GM06990 (cell line): ENCODE measurements around the gene PTCHD1.

Experiments
- DNase-seq: peaks from one replicate; pipeline ENCODE4 v3.0.0-alpha.2; 2011; ENCODE audit not compliant: insufficient read length; ENCODE audit errors: extremely low read depth
- H3K27me3 ChIP-seq: replicated peaks from 2 replicates; pipeline ENCODE4 v1.6.0; 2011; ENCODE audit warnings: low read length; ENCODE audit not compliant: control insufficient read depth, insufficient read depth
- H3K36me3 ChIP-seq: 2 replicates; pipeline ENCODE4 v1.5.1; 2011; ENCODE audit warnings: low read length; ENCODE audit not compliant: control insufficient read depth, insufficient read depth
- H3K4me3 ChIP-seq: replicated peaks from 2 replicates; pipeline ENCODE4 v1.5.1; 2011; ENCODE audit warnings: low read depth, mild to moderate bottlenecking, control low read depth, low read length
- TF ChIP-seq, protein P1 (sequence below): IDR thresholded peaks from 2 replicates; pipeline ENCODE4 v1.5.1; 2011; ENCODE audit warnings: low read length, control low read depth, mild to moderate bottlenecking, inconsistent platforms; ENCODE audit not compliant: insufficient read depth, poor library complexity, severe bottlenecking

PTCHD1 gene

GRCh38 chrX:23365541-23365940 is 30.9 kb downstream of the PTCHD1 start:
- H3K36me3 ChIP-seq: no peaks in the 10 kb centered on the region
- TF ChIP-seq, protein P1, sequence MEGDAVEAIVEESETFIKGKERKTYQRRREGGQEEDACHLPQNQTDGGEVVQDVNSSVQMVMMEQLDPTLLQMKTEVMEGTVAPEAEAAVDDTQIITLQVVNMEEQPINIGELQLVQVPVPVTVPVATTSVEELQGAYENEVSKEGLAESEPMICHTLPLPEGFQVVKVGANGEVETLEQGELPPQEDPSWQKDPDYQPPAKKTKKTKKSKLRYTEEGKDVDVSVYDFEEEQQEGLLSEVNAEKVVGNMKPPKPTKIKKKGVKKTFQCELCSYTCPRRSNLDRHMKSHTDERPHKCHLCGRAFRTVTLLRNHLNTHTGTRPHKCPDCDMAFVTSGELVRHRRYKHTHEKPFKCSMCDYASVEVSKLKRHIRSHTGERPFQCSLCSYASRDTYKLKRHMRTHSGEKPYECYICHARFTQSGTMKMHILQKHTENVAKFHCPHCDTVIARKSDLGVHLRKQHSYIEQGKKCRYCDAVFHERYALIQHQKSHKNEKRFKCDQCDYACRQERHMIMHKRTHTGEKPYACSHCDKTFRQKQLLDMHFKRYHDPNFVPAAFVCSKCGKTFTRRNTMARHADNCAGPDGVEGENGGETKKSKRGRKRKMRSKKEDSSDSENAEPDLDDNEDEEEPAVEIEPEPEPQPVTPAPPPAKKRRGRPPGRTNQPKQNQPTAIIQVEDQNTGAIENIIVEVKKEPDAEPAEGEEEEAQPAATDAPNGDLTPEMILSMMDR: no peak
- DNase-seq: no peak
- H3K4me3 ChIP-seq: no peak overlapping the region
- H3K27me3 ChIP-seq: no peaks in the 10 kb centered on the region

DNA sequence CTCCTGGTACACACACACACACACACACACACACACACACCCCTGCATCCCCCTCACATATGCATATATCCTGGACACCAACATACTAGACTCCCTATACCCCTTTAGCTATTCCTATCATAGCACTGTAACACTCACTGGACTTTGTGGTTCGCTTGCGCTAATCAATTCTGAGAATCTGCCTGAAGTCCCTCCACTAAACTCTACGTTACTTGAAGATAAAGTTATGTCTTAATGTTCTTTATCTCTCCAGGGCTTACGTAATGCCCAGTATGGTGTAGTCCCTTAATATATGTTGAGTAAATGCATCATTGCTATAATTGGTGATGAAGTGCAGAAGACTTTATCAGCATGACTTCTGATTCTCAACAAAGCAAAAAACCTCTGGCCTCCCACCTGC is 32.3 kb downstream of the PTCHD1 start:
- TF ChIP-seq, protein P1: no peak
- no peak overlapping the region for H3K4me3 ChIP-seq
- no peak for DNase-seq
- no peaks in the 10 kb centered on the region for H3K27me3 ChIP-seq
- H3K36me3 ChIP-seq: no peaks in the 10 kb centered on the region

DNA sequence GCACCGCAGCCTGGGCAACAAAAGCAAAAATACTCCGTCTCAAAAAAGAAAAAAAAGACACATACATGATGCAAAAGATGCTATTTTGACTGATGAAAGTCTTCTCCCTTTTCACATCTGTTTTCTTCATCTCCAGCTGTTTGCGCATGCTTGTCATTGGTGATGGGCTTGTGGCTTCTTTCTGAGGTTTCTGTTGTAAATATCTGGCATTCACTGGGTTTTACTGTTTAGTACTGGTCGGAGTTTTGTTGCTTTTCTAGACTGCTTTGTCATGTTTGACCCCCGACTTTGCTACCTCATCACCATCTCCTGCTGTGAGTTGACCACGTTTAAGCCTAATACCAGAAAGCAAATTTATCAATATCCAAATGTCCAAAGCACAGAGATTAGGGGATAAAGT is 34.4 kb downstream of the PTCHD1 start:
- no peaks in the 10 kb centered on the region for H3K27me3 ChIP-seq
- H3K36me3 ChIP-seq: no peaks in the 10 kb centered on the region
- DNase-seq: no peak
- H3K4me3 ChIP-seq: no peak overlapping the region
- TF ChIP-seq, protein P1: no peak

DNA sequence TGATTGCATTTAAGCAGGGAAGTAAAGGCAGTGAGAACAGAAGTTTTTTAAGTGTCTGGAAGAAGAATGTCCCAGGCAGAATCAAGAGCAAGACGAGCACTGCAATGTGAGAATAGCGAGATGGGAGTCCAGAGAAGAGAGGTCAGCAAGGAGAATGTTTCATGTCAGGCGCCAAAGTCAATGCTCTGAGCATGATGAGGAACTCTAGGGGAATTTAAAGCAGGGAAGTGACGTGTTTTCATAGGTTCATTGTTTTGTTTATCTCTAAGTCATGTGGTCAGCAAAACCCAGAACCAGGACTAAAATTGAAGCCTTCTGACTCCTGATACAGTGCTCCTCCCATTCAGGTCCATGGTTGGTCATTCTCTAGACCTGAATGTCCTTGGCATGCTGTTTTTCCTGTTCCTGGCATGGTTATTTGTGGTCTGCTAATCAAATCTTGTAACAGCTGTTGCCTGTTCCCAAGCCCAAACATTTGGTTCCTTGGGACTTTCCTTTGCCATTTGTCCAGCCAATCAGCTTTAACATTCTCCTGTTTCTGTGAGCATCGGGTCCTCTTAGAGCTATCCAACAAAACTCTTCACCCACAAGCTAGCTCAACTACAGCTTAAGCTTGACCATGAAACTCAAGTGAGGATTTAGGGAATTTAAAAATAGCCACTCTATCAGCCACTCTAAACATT is 37.7 kb downstream of the PTCHD1 start:
- H3K27me3 ChIP-seq: no peaks in the 10 kb centered on the region
- H3K36me3 ChIP-seq: no peaks in the 10 kb centered on the region
- TF ChIP-seq, protein P1: no peak
- no peak overlapping the region for H3K4me3 ChIP-seq
- no peak for DNase-seq

GRCh38 chrX:23373129-23373804 is 38.6 kb downstream of the PTCHD1 start:
- Histone ChIP-seq H3K27me3 (no peaks in the 10 kb centered on the region), H3K4me3 (no peak overlapping the region), H3K36me3 (no peaks in the 10 kb centered on the region)
- TF ChIP-seq, protein P1: no peak
- no peak for DNase-seq
